SK-N-SH treated with all-trans-retinoic acid at 6 μM for 48 hours (cell line): ENCODE data around the gene ZNF765.

Experiments used
- ATAC-seq: fragments of 200-7000 bp; cut with Tn5 transposase; 3 replicates; pipeline ENCODE4 v1.9.1; 2020; ENCODE audit warnings: mild to moderate bottlenecking, moderate library complexity
- ARNTL ChIP-seq: fragments of 450-650 bp; formaldehyde crosslinking; IDR thresholded peaks from 2 replicates; pipeline ENCODE4 v1.5.0; 2020; ENCODE audit warnings: low read depth, mild to moderate bottlenecking, moderate library complexity, borderline replicate concordance
- BACH2 ChIP-seq: fragments of 250-450 bp; sonication (Bioruptor Pico); IDR thresholded peaks from 2 replicates; pipeline ENCODE4 v1.9.0; 2021; ENCODE audit warnings: mild to moderate bottlenecking, borderline replicate concordance
- CREB5 ChIP-seq: fragments of 250-450 bp; sonication (Bioruptor Pico); IDR thresholded peaks from 2 replicates; pipeline ENCODE4 v1.5.1; 2020; ENCODE audit warnings: low read depth, mild to moderate bottlenecking, moderate library complexity
- CSDC2 ChIP-seq: fragments of 250-450 bp; sonication (Bioruptor Pico); IDR thresholded peaks from 2 replicates; pipeline ENCODE4 v1.5.0; 2020; ENCODE audit warnings: mild to moderate bottlenecking, moderate library complexity
- CSRNP3 ChIP-seq: fragments of 250-450 bp; sonication (Bioruptor Pico); IDR thresholded peaks from 2 replicates; pipeline ENCODE4 v1.5.1; 2021; ENCODE audit warnings: mild to moderate bottlenecking, moderate library complexity
- ESRRG ChIP-seq: fragments of 250-450 bp; sonication (Bioruptor Pico); IDR thresholded peaks from 2 replicates; pipeline ENCODE4 v1.6.1; 2021; ENCODE audit warnings: mild to moderate bottlenecking
- GLIS3 ChIP-seq: fragments of 250-450 bp; sonication (Bioruptor Pico); IDR thresholded peaks from 2 replicates; pipeline ENCODE4 v1.5.0; 2020; ENCODE audit warnings: mild to moderate bottlenecking, moderate library complexity
- ISL1 ChIP-seq: fragments of 250-450 bp; sonication (Bioruptor Pico); IDR thresholded peaks from 2 replicates; pipeline ENCODE4 v2.1.2; 2022; ENCODE audit warnings: mild to moderate bottlenecking, moderate library complexity
- OSR1 ChIP-seq: fragments of 250-450 bp; sonication (Bioruptor Pico); IDR thresholded peaks from 2 replicates; pipeline ENCODE4 v1.8.0; 2022; ENCODE audit warnings: moderate library complexity, mild to moderate bottlenecking, inconsistent platforms
- SNAI2 ChIP-seq: fragments of 250-450 bp; sonication (Bioruptor Pico); IDR thresholded peaks from 2 replicates; pipeline ENCODE4 v1.5.0; 2020; ENCODE audit warnings: mild to moderate bottlenecking, moderate library complexity
- TOX ChIP-seq: fragments of 250-450 bp; sonication (Bioruptor Pico); IDR thresholded peaks from 2 replicates; pipeline ENCODE4 v1.8.0; 2021; ENCODE audit warnings: mild to moderate bottlenecking, moderate library complexity, borderline replicate concordance
- TSHZ2 ChIP-seq: fragments of 250-450 bp; sonication (Bioruptor Pico); IDR thresholded peaks from 2 replicates; pipeline ENCODE4 v1.5.0; 2020; ENCODE audit warnings: mild to moderate bottlenecking, moderate library complexity
- ZFP3 ChIP-seq: fragments of 250-450 bp; sonication (Bioruptor Pico); IDR thresholded peaks from 2 replicates; pipeline ENCODE4 v1.5.0; 2020; ENCODE audit warnings: mild to moderate bottlenecking, moderate library complexity
- ZFP30 ChIP-seq: fragments of 450-650 bp; formaldehyde crosslinking; IDR thresholded peaks from 2 replicates; pipeline ENCODE4 v1.5.0; 2022; ENCODE audit warnings: mild to moderate bottlenecking, moderate library complexity
- ZNF70 ChIP-seq: fragments of 450-650 bp; formaldehyde crosslinking; IDR thresholded peaks from 2 replicates; pipeline ENCODE4 v1.5.0; 2020; ENCODE audit warnings: mild to moderate bottlenecking, moderate library complexity
- ZNF8 ChIP-seq: fragments of 450-650 bp; formaldehyde crosslinking; IDR thresholded peaks from 2 replicates; pipeline ENCODE4 v1.5.0; 2020; ENCODE audit warnings: mild to moderate bottlenecking, moderate library complexity
- TF ChIP-seq, protein P1 (sequence below): fragments of 250-450 bp; sonication (Bioruptor Pico); IDR thresholded peaks from 2 replicates; pipeline ENCODE4 v1.8.0; 2020; ENCODE audit warnings: mild to moderate bottlenecking, moderate library complexity, borderline replicate concordance
- TF ChIP-seq, protein P2 (sequence below): fragments of 250-450 bp; sonication (Bioruptor Pico); IDR thresholded peaks from 2 replicates; pipeline ENCODE4 v1.8.0; 2021; ENCODE audit warnings: low read depth, mild to moderate bottlenecking, moderate library complexity, borderline replicate concordance

Gene ZNF765

DNA sequence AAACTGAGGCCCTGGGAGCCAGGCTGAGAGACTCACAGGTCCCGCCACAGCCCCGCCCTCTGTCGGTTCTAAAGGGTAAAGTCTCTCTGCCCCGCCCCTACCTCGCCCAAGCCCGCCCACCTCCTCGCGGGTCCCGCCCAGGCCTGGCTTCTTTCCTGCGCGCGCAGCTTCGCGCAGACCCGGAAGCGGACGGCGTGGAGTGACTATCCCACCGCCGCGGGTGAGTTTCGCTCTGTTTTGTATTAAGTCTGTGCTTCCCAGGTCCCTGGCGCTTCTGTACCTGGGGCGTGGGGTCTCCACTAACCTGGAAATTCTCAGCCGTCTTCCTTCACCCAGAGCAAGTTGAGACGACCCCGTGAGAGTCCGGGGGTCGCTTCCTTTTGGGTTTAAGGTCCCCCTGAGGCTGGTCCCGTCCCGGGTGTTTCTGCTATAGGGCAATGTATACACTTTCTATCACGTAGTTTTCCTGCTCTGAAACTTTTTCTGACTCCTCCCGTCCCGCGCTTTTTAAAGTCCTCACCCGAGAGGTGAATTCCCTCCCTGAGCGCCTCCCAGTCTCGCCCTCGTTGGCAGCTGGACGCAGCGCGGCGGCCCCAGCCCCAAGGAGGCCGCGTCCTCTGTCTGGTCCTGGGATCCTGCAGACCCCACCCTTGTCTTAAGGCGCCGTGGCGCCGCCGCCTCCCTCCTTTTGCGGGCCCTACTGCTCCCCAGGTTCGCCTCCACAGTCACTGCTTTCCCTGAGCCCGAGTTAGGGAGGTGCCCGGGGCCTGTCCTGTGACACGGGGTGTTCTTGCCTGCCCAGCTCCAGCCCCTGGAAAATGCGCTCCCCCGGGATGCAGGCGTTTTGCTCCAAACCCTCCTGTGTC lies at the start of gene ZNF765:
Gene ZNF765, plus strand, starts transcription at position 176 of the 866 bp plus-strand sequence. CDS start 2,867 bp downstream, outside the sequence.
- peak; percentile 97 for ATAC-seq
- TF ChIP-seq ZNF8 (CRISPR knock-in tag) (no peak), ZFP30 (CRISPR knock-in tag) (no peak), ZNF70 (CRISPR knock-in tag) (no peak), CSRNP3 (CRISPR knock-in tag) (no peak), BACH2 (CRISPR knock-in tag) (no peak), OSR1 (CRISPR knock-in tag) (no peak), ZFP3 (CRISPR knock-in tag) (no peak)
- TF ChIP-seq, protein P1, sequence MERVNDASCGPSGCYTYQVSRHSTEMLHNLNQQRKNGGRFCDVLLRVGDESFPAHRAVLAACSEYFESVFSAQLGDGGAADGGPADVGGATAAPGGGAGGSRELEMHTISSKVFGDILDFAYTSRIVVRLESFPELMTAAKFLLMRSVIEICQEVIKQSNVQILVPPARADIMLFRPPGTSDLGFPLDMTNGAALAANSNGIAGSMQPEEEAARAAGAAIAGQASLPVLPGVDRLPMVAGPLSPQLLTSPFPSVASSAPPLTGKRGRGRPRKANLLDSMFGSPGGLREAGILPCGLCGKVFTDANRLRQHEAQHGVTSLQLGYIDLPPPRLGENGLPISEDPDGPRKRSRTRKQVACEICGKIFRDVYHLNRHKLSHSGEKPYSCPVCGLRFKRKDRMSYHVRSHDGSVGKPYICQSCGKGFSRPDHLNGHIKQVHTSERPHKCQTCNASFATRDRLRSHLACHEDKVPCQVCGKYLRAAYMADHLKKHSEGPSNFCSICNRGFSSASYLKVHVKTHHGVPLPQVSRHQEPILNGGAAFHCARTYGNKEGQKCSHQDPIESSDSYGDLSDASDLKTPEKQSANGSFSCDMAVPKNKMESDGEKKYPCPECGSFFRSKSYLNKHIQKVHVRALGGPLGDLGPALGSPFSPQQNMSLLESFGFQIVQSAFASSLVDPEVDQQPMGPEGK = no peak

GRCh38 chr19:53355739-53356138 lies 39.2 kb upstream of the ZNF765 start:
- TF ChIP-seq ARNTL (CRISPR knock-in tag) (no peak), SNAI2 (no peak), CSDC2 (CRISPR knock-in tag) (no peak), CREB5 (CRISPR knock-in tag) (no peak), TSHZ2 (CRISPR knock-in tag) (no peak), ZNF8 (CRISPR knock-in tag) (no peak)
- TF ChIP-seq, protein P1 = no peak
- TF ChIP-seq, protein P2, sequence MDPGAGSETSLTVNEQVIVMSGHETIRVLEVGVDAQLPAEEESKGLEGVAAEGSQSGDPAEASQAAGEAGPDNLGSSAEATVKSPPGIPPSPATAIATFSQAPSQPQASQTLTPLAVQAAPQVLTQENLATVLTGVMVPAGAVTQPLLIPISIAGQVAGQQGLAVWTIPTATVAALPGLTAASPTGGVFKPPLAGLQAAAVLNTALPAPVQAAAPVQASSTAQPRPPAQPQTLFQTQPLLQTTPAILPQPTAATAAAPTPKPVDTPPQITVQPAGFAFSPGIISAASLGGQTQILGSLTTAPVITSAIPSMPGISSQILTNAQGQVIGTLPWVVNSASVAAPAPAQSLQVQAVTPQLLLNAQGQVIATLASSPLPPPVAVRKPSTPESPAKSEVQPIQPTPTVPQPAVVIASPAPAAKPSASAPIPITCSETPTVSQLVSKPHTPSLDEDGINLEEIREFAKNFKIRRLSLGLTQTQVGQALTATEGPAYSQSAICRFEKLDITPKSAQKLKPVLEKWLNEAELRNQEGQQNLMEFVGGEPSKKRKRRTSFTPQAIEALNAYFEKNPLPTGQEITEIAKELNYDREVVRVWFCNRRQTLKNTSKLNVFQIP (CRISPR knock-in tag) = no peak
- no peak for ATAC-seq

DNA sequence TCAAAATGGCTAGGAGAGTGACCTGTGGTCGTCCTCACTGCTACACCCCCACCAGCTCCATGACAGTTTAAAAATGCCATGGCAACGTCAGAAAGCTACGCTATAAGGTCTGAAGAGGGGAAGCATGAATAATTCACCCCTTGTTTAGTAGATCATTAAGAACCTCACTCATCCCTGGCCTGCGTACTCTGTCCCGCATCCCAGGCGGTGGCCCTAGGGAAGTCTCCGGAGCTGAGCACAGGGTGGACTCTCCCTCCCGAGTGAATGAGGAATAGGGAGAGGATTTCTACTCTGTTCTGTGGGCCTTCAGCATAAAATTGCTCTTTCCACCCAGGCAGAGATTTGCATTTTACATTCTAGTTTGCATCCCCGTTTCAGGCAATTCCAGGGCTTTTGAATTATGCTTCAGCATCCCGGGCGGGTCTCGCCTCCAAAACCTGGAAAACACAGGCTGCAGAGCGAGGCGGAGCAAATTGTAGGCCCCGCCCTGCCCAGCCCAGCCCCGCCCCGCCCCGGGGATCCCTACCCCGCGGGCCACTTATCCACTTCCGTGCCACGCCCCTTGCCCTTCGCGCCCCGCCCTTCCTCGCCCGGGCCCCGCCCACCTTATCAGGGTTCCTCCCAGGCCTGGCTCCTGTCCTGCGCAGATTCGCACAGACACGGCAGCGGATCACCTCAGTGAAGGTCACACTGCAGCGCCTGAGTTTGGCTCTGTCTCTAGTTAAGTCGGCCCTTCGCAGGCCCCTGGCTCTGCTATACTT lies 36.9 kb upstream of the ZNF765 start:
- no peak for ATAC-seq
- TF ChIP-seq CSRNP3 (CRISPR knock-in tag) = no peak
- TF ChIP-seq BACH2 (CRISPR knock-in tag) = no peak
- TF ChIP-seq, protein P2 (CRISPR knock-in tag) = no peak
- no peak for TF ChIP-seq ESRRG (CRISPR knock-in tag)
- TF ChIP-seq SNAI2 = no peak
- TF ChIP-seq ZNF8 (CRISPR knock-in tag) = no peak
- TF ChIP-seq ARNTL (CRISPR knock-in tag) = no peak
- no peak for TF ChIP-seq ISL1 (CRISPR knock-in tag)
- TF ChIP-seq GLIS3 (CRISPR knock-in tag) = no peak
- no peak for TF ChIP-seq CSDC2 (CRISPR knock-in tag)
- TF ChIP-seq TOX (CRISPR knock-in tag) = no peak
- TF ChIP-seq ZFP3 (CRISPR knock-in tag) = no peak
- no peak for TF ChIP-seq OSR1 (CRISPR knock-in tag)
